ENCODE measurements around the gene COX4I2. TPM values are rescaled to one million over a fixed set of nuclear protein-coding genes. Genes with fewer than 3 reads are reported as not detected.
"Not testable (repeated sequence)": the region's sequence is repeated elsewhere in the genome, so short reads cannot be mapped to it uniquely, and the experiment has no call there.

Gene COX4I2
- total RNA-seq, 1 donor from 2014 or later: 61.4 TPM

DNA sequence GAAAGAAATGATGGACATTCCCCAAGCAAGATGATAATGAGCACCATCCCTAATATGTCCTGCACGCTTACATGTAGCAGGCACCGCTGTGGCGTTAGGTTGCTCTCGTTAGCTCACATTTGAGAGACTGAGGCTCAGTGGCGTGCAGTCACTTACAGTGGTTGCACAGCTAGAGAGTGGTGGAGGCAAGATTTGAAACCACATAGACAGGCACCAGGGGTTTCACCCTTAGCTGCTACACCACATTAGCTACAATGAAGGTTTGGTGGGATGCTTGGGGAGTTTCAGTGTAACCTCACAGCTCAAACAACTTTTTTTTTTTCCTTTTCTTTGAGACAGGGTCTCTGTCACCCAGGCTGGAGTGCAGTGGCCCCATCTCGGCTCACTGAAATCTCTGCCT, 3.7 kb downstream of the COX4I2 start:
- DNase-seq (ENCODE audit: low spot score in 2 of 2): no peak
- intact Hi-C loops (cut with DNase I): no loop called here
- Histone ChIP-seq H3K4me3 (no peak overlapping the region), H3K36me3 (no peaks in the 10 kb centered on the region), H3K4me1 (no peaks in the 10 kb centered on the region), H3K27me3 (no peaks in the 10 kb centered on the region), H3K27ac (no peak overlapping the region), H3K9me3 (no peaks in the 10 kb centered on the region)
- TF ChIP-seq, protein P1, sequence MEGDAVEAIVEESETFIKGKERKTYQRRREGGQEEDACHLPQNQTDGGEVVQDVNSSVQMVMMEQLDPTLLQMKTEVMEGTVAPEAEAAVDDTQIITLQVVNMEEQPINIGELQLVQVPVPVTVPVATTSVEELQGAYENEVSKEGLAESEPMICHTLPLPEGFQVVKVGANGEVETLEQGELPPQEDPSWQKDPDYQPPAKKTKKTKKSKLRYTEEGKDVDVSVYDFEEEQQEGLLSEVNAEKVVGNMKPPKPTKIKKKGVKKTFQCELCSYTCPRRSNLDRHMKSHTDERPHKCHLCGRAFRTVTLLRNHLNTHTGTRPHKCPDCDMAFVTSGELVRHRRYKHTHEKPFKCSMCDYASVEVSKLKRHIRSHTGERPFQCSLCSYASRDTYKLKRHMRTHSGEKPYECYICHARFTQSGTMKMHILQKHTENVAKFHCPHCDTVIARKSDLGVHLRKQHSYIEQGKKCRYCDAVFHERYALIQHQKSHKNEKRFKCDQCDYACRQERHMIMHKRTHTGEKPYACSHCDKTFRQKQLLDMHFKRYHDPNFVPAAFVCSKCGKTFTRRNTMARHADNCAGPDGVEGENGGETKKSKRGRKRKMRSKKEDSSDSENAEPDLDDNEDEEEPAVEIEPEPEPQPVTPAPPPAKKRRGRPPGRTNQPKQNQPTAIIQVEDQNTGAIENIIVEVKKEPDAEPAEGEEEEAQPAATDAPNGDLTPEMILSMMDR (IDR thresholded peaks at IDR 0.05): no peak

DNA sequence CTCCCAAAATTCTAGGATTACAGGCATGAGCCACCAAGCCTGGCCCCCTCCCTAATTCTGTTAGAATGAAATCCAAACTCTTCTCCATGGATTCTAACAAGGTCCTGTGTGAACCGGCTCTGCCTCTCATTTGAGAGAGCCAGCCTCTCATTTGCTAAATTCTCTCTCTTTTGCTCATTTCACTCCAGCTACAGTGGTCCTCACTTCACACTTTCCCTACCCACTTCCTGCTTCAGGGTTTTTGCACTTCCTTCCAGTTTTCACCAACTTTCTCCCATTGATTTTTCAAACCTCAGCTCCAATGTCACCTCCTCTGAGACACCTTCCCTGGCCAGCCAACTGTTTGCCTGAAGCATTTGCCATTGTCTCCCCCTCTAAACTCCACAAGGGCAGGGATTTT, 5.1 kb downstream of the COX4I2 start:
- Histone ChIP-seq H3K36me3 (no peaks in the 10 kb centered on the region), H3K9me3 (no peaks in the 10 kb centered on the region), H3K27ac (no peak overlapping the region), H3K4me1 (no peaks in the 10 kb centered on the region), H3K27me3 (no peaks in the 10 kb centered on the region), H3K4me3 (no peak overlapping the region)
- intact Hi-C loops (cut with DNase I): no loop called here
- TF ChIP-seq, protein P1 (IDR thresholded peaks at IDR 0.05): no peak
- DNase-seq (ENCODE audit: low spot score in 2 of 2): no peak

DNA sequence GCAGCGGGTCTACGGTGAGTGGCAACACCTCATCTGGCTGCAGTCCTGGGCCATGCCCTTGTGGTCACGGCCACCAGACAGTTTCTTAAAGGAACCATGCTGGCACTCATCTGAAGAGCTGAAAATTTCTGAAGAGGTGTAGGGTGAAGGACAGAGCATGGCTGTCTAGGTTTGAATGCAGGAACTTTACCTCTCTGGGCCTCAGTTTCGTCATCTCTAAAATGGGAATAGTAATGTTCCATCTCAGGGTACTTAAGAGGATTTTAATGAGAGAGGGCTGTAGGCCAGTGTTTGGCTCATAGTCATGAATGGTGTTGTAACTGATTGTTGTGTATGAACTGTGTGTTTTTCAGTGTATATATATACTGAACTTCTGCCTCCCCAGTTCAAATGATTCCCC, 5.8 kb downstream of the COX4I2 start:
- TF ChIP-seq, protein P1 (IDR thresholded peaks at IDR 0.05): no peak
- DNase-seq (ENCODE audit: low spot score in 2 of 2): no peak
- H3K27ac ChIP-seq: no peak overlapping the region
- H3K27me3 ChIP-seq: no peaks in the 10 kb centered on the region
- no peaks in the 10 kb centered on the region for H3K4me1 ChIP-seq
- intact Hi-C loops (cut with DNase I): no loop called here
- no peaks in the 10 kb centered on the region for H3K36me3 ChIP-seq
- no peaks in the 10 kb centered on the region for H3K9me3 ChIP-seq
- H3K4me3 ChIP-seq: no peak overlapping the region

DNA sequence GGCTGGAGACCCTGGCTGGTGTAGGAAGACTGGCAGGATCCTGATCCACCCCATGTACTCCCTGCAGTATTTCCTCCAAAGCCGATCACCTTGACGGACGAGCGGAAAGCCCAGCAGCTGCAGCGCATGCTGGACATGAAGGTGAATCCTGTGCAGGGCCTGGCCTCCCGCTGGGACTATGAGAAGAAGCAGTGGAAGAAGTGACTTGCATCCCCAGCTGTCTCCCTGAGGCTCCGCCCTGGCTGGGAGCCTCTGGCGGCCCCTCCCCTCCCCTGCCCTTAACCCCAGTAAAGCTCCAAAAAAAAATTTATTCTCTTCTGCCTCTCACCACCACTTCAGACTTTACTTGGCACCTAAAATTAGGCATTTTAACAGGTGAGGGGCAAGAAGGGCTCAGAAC, 7.0 kb downstream of the COX4I2 start:
- TF ChIP-seq, protein P1 (IDR thresholded peaks at IDR 0.05): no peak
- H3K27me3 ChIP-seq: no peaks in the 10 kb centered on the region
- no peaks in the 10 kb centered on the region for H3K9me3 ChIP-seq
- H3K27ac ChIP-seq: no peak overlapping the region
- no peaks in the 10 kb centered on the region for H3K36me3 ChIP-seq
- intact Hi-C loops (cut with DNase I): no loop called here
- no peaks in the 10 kb centered on the region for H3K4me1 ChIP-seq
- no peak overlapping the region for H3K4me3 ChIP-seq
- DNase-seq (ENCODE audit: low spot score in 2 of 2): no peak

DNA sequence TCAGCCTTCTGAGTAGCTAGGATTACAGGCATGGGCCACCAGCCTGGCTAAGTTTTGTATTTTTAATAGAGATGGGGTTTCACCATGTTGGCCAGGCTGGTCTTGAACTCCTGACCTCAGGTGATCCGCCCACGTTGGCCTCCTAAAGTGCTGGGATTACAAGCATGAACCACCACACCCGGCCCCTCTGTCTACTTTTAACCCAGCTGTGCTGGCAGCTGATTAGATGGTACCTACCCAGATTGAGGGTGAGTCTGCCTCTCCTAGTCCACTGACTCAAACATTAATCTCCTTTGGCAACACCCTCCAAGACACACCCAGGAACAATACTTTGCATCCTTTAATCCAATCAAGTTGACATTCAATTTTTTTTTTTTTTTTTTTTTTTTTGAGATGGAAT, 10.4 kb downstream of the COX4I2 start:
- H3K27me3 ChIP-seq; H3K36me3 ChIP-seq; H3K4me3 ChIP-seq; H3K27ac ChIP-seq; DNase-seq (ENCODE audit: low spot score in 2 of 2); H3K4me1 ChIP-seq; H3K9me3 ChIP-seq; intact Hi-C loops (cut with DNase I): not testable (repeated sequence)

- intact Hi-C loops (cut with DNase I): no loop called here
- no peaks in the 10 kb centered on the region for H3K36me3 ChIP-seq
- no peaks in the 10 kb centered on the region for H3K27me3 ChIP-seq
- H3K4me1 ChIP-seq: no peaks in the 10 kb centered on the region
- no peak overlapping the region for H3K27ac ChIP-seq
- DNase-seq (ENCODE audit: low spot score in 2 of 2): no peak
- H3K9me3 ChIP-seq: no peaks in the 10 kb centered on the region
- TF ChIP-seq, protein P1 (IDR thresholded peaks at IDR 0.05): no peak
- H3K4me3 ChIP-seq: no peak overlapping the region
These were observed 15.2 kb downstream of the COX4I2 start for GRCh38 chr20:31652917-31653396.
